Measurements from ENCODE around the gene FASN.

Gene FASN

GRCh38 chr17:82117139-82118090, 19.4 kb upstream of the FASN start:
- no peak for DNase-seq

GRCh38 chr17:82116246-82116645, 18.2 kb upstream of the FASN start:
- no peak for DNase-seq

- no peak for DNase-seq
These were observed 16.8 kb upstream of the FASN start for GRCh38 chr17:82114872-82115271.

- no peak for DNase-seq
These were observed 16.4 kb upstream of the FASN start for GRCh38 chr17:82114447-82114846.

GRCh38 chr17:82113941-82114340, 15.9 kb upstream of the FASN start:
- no peak for DNase-seq

- no peak for DNase-seq
These were observed 15.4 kb upstream of the FASN start for GRCh38 chr17:82113422-82113821.

- DNase-seq: no peak
These were observed 14.9 kb upstream of the FASN start for GRCh38 chr17:82112914-82113311.

- DNase-seq: no peak
These were observed 14.3 kb upstream of the FASN start for GRCh38 chr17:82112181-82112913.

GRCh38 chr17:82110298-82110697, 12.3 kb upstream of the FASN start:
- DNase-seq: no peak

- no peak for DNase-seq
These were observed 11.0 kb upstream of the FASN start for GRCh38 chr17:82108961-82109475.

GRCh38 chr17:82108496-82108945, 10.5 kb upstream of the FASN start:
- no peak for DNase-seq

GRCh38 chr17:82108038-82108437, 10.0 kb upstream of the FASN start:
- no peak for DNase-seq

GRCh38 chr17:82107341-82107860, 9.4 kb upstream of the FASN start:
- no peak for DNase-seq

GRCh38 chr17:82106688-82107305, 8.8 kb upstream of the FASN start:
- peak; percentile 55 for DNase-seq

- DNase-seq: peak; percentile 72
These were observed 8.0 kb upstream of the FASN start for GRCh38 chr17:82105882-82106687.

GRCh38 chr17:82105417-82105881, 7.4 kb upstream of the FASN start:
- no peak for DNase-seq

GRCh38 chr17:82104797-82105416, 6.9 kb upstream of the FASN start:
- no peak for DNase-seq

- DNase-seq: no peak
These were observed 5.8 kb upstream of the FASN start for GRCh38 chr17:82103553-82104451.

- no peak for DNase-seq
These were observed 4.0 kb upstream of the FASN start for GRCh38 chr17:82101767-82102679.
